Measurements from ENCODE around the gene DAB2IP. TPM values are rescaled to one million over a fixed set of nuclear protein-coding genes. Genes with fewer than 3 reads are reported as not detected.

Gene DAB2IP
- total RNA-seq, 2 donors from 2014 or later: 51.6 to 83.2 TPM

- Histone ChIP-seq H3K4me3 (no peak overlapping the region), H3K9me3 (no peaks in the 10 kb centered on the region), H3K4me1 (replicated peaks) (no peaks in the 10 kb centered on the region), H3K27me3 (replicated peaks; ENCODE audit: insufficient read depth) (no peaks in the 10 kb centered on the region), H3K27ac (no peak overlapping the region), H3K36me3 (no peaks in the 10 kb centered on the region)
- no peak for DNase-seq (ENCODE audit: low spot score)
- no peak for TF ChIP-seq POLR2AphosphoS5 (IDR thresholded peaks at IDR 0.05)
- TF ChIP-seq POLR2A (IDR thresholded peaks at IDR 0.05): no peak
- TF ChIP-seq CTCF (IDR thresholded peaks at IDR 0.05): no peak
- intact Hi-C loops (cut with DNase I): no loop called here
- 96% methylated on average over 5 of the region's 5 CpGs for WGBS
Measured at GRCh38 chr9:121821326-121821725, 169.9 kb downstream of the DAB2IP start.

- WGBS: 89% methylated on average over 34 of the region's 34 CpGs
- no peak for DNase-seq (ENCODE audit: low spot score)
- no peak overlapping the region for H3K27ac ChIP-seq
- intact Hi-C loops (cut with DNase I): no loop called here
- no peaks in the 10 kb centered on the region for H3K36me3 ChIP-seq
- H3K9me3 ChIP-seq: no peaks in the 10 kb centered on the region
- no peak overlapping the region for H3K4me3 ChIP-seq
- H3K4me1 ChIP-seq (replicated peaks): no peaks in the 10 kb centered on the region
- no peak for TF ChIP-seq CTCF (IDR thresholded peaks at IDR 0.05)
- no peak for TF ChIP-seq POLR2A (IDR thresholded peaks at IDR 0.05)
- no peak for TF ChIP-seq POLR2AphosphoS5 (IDR thresholded peaks at IDR 0.05)
- no peaks in the 10 kb centered on the region for H3K27me3 ChIP-seq (replicated peaks; ENCODE audit: insufficient read depth)
Measured at GRCh38 chr9:121822093-121823085, 171.0 kb downstream of the DAB2IP start.

GRCh38 chr9:121823451-121824169, 172.2 kb downstream of the DAB2IP start:
- Histone ChIP-seq H3K36me3 (no peaks in the 10 kb centered on the region), H3K9me3 (no peaks in the 10 kb centered on the region), H3K27ac (no peak overlapping the region), H3K4me3 (no peak overlapping the region), H3K27me3 (replicated peaks; ENCODE audit: insufficient read depth) (no peaks in the 10 kb centered on the region), H3K4me1 (replicated peaks) (no peaks in the 10 kb centered on the region)
- WGBS: 90% methylated on average over 13 of the region's 13 CpGs
- intact Hi-C loops (cut with DNase I): no loop called here
- TF ChIP-seq POLR2A (IDR thresholded peaks at IDR 0.05): no peak
- DNase-seq (ENCODE audit: low spot score): no peak

- Histone ChIP-seq H3K4me1 (replicated peaks) (no peaks in the 10 kb centered on the region), H3K36me3 (no peaks in the 10 kb centered on the region), H3K4me3 (no peak overlapping the region), H3K27me3 (replicated peaks; ENCODE audit: insufficient read depth) (no peaks in the 10 kb centered on the region), H3K9me3 (no peaks in the 10 kb centered on the region), H3K27ac (no peak overlapping the region)
- no peak for DNase-seq (ENCODE audit: low spot score)
- WGBS: 92% methylated on average over 4 of the region's 4 CpGs
- TF ChIP-seq CTCF (IDR thresholded peaks at IDR 0.05) (no peak), POLR2A (IDR thresholded peaks at IDR 0.05) (no peak), POLR2AphosphoS5 (IDR thresholded peaks at IDR 0.05) (no peak)
- intact Hi-C loops (cut with DNase I): no loop called here
Measured at GRCh38 chr9:121824651-121825030, 173.2 kb downstream of the DAB2IP start.

- H3K36me3 ChIP-seq: no peaks in the 10 kb centered on the region
- H3K9me3 ChIP-seq: no peaks in the 10 kb centered on the region
- H3K27ac ChIP-seq: no peak overlapping the region
- intact Hi-C loops (cut with DNase I): no loop called here
- H3K4me3 ChIP-seq: no peak overlapping the region
- no peaks in the 10 kb centered on the region for H3K4me1 ChIP-seq (replicated peaks)
- WGBS: 73% methylated on average over 12 of the region's 12 CpGs
- H3K27me3 ChIP-seq (replicated peaks; ENCODE audit: insufficient read depth): no peaks in the 10 kb centered on the region
- TF ChIP-seq CTCF (IDR thresholded peaks at IDR 0.05) (no peak), POLR2AphosphoS5 (IDR thresholded peaks at IDR 0.05) (no peak), POLR2A (IDR thresholded peaks at IDR 0.05) (no peak)
- no peak for DNase-seq (ENCODE audit: low spot score)
Measured at GRCh38 chr9:121825031-121825691, 173.7 kb downstream of the DAB2IP start.

Data from prostate gland (tissue), 2 donors.